HepG2 (cell line): Measurements from ENCODE around the gene SEC14L6. TPM values are rescaled to one million over a fixed set of nuclear protein-coding genes. Genes with fewer than 3 reads are reported as not detected.

ENCODE experiments used
- ATAC-seq: fragments of 200-7000 bp; cut with Tn5 transposase; 3 replicates; pipeline ENCODE4 v1.9.1; 2020; ENCODE audit warnings: mild to moderate bottlenecking, moderate library complexity
- BruUV-seq: library from RNA; stranded (reverse); fragments of 400-500 nt; replicated peaks from 2 replicates; lab custom pipeline; 2021; lab: Mats Ljungman, UMichigan
- CTCF ChIA-PET: fragments of 300-600 bp; formaldehyde crosslinking; extraction: SDS; loops from one replicate; lab custom pipeline; 2021; ENCODE audit warnings: low total read pairs, inconsistent platforms, low intra/inter-chr PET ratio; lab: Yijun Ruan, JAX
- POLR2A ChIA-PET: fragments of 350-600 bp; sonication (Branson Sonifier 250); formaldehyde crosslinking; loops from one replicate; lab custom pipeline; 2020; ENCODE audit warnings: antibody characterized with exemption, inconsistent platforms; lab: Yijun Ruan, JAX
- DNase-seq: peaks from one replicate; pipeline ENCODE4 v3.0.0-alpha.2; 2015; ENCODE audit warnings: low spot score
- FAIRE-seq: peaks from 3 replicates; lab custom pipeline; 2011; peaks lifted over from hg19 to GRCh38; lab: Jason Lieb, UNC
- H2AFZ ChIP-seq: one replicate; pipeline ENCODE4 v1.6.1; 2011; ENCODE audit warnings: low read length, inconsistent platforms
- H3K27ac ChIP-seq: fragments of 300-600 bp; 3 replicates; pipeline ENCODE4 v1.8.0; 2011; ENCODE audit warnings: mixed run types, mild to moderate bottlenecking, mixed read lengths, low read length, inconsistent platforms; ENCODE audit not compliant: insufficient read depth; ENCODE audit errors: extremely low read length
- H3K27me3 ChIP-seq, 2 experiments: fragments of 200-600 bp in 1 of 2; 2 replicates in 1 of 2; 3 replicates in 1 of 2; pipeline versions ENCODE4 v1.6.0 to v1.8.0; 2011; ENCODE audit warnings: low read length in 2 of 2, mild to moderate bottlenecking in 2 of 2, moderate library complexity in 2 of 2, inconsistent platforms in 1 of 2; ENCODE audit not compliant: insufficient read depth in 2 of 2, control insufficient read depth in 1 of 2
- H3K36me3 ChIP-seq, 2 experiments: fragments of 200-600 bp in 1 of 2; replicated peaks in 1 of 2; 2 replicates in 1 of 2; 3 replicates in 1 of 2; pipeline versions ENCODE4 v1.5.1 to v1.8.0; 2011; ENCODE audit warnings: low read length in 2 of 2, inconsistent platforms in 1 of 2; ENCODE audit not compliant: insufficient read depth in 2 of 2, control insufficient read depth in 1 of 2
- H3K4me1 ChIP-seq: 2 replicates; pipeline ENCODE4 v1.5.1; 2012; ENCODE audit warnings: low read length, inconsistent platforms; ENCODE audit not compliant: insufficient read depth
- H3K4me2 ChIP-seq: 2 replicates; pipeline ENCODE4 v1.6.0; 2011; ENCODE audit warnings: low read depth, low read length, inconsistent platforms
- H3K4me3 ChIP-seq, 3 experiments: fragments of 200-600 bp in 1 of 3; sonication (generic), shearing (Covaris generic) in 1 of 3; replicated peaks in 1 of 3; 2 replicates each; pipeline ENCODE4 v1.5.1; 2011 to 2016; ENCODE audit warnings: low read length in 3 of 3, inconsistent platforms in 2 of 3, low read depth in 2 of 3, mild to moderate bottlenecking in 2 of 3, control low read depth in 1 of 3, mixed read lengths in 1 of 3; ENCODE audit not compliant: insufficient read depth in 1 of 3
- H3K79me2 ChIP-seq: one replicate; pipeline ENCODE4 v1.6.1; 2011; ENCODE audit warnings: low read length, inconsistent platforms; ENCODE audit not compliant: insufficient read depth
- H3K9ac ChIP-seq: 2 replicates; pipeline ENCODE4 v1.6.0; 2011; ENCODE audit warnings: mild to moderate bottlenecking, low read depth, low read length, inconsistent platforms; ENCODE audit not compliant: insufficient read depth
- H3K9me3 ChIP-seq: 2 replicates; pipeline ENCODE4 v1.5.1; 2012; ENCODE audit warnings: mild to moderate bottlenecking, low read length
- H4K20me1 ChIP-seq: 2 replicates; pipeline ENCODE4 v1.6.0; 2011; ENCODE audit warnings: inconsistent platforms, mild to moderate bottlenecking, low read length, moderate library complexity; ENCODE audit not compliant: insufficient read depth
- ELF1 ChIP-seq: sonication (generic); formaldehyde crosslinking; IDR thresholded peaks from 2 replicates; pipeline ENCODE4 v1.4.0; 2020; ENCODE audit warnings: missing genetic modification reagents
- SKI ChIP-seq: fragments of 450-650 bp; IDR thresholded peaks from one replicate; pipeline ENCODE4 v1.6.1; 2018; ENCODE audit warnings: mild to moderate bottlenecking; ENCODE audit not compliant: partially characterized antibody
- SOX6 ChIP-seq, 2 experiments: fragments of 450-650 bp in 1 of 2; sonication (generic) in 1 of 2; formaldehyde crosslinking in 1 of 2; IDR thresholded peaks; 2 replicates each; pipeline versions ENCODE4 v1.4.0 to v1.6.1; 2017 to 2020; ENCODE audit warnings: antibody characterized with exemption in 1 of 2, mild to moderate bottlenecking in 1 of 2, missing genetic modification reagents in 1 of 2
- ZFAT ChIP-seq: sonication (generic); formaldehyde crosslinking; conservative IDR thresholded peaks from 2 replicates; pipeline ENCODE4 v1.8.1; 2023; ENCODE audit warnings: missing genetic modification reagents, inconsistent platforms
- ZNF678 ChIP-seq: sonication (generic); formaldehyde crosslinking; IDR thresholded peaks from 2 replicates; pipeline ENCODE4 v1.4.0; 2020; ENCODE audit warnings: mild to moderate bottlenecking, missing genetic modification reagents
- WGBS: methylation state at CpG from one replicate; pipeline ENCODE4 v1.1.6; 2017; ENCODE audit warnings: low lambda C conversion rate; 5-methylcytosine and 5-hydroxymethylcytosine counted together
- in situ Hi-C: cut with HindIII; loops from 2 replicates; pipeline ENCODE4 v1.10.0; 2017; ENCODE audit warnings: low pct_unique_long_range_greater_than_20kb; ENCODE audit not compliant: extremely low pct_ligation_motif_present
- intact Hi-C: fragments of 100-400 bp; cut with micrococcal nuclease; formaldehyde crosslinking; loops from one replicate; pipeline ENCODE4 v1.10.0; 2022; ENCODE audit not compliant: unreplicated experiment
- polyA plus RNA-seq, 8 experiments: library from polyadenylated mRNA; depleted of rRNA in 3 of 8; stranded (reverse) in 7 of 8; unstranded in 1 of 8; fragments of >200 nt; fragmentation: Illumina TruSeq in 4 of 8; extraction: Trizol in 4 of 8; gene quantifications; 2 replicates each; pipeline versions ENCODE4 v1.2.1 to v1.2.3, GENCODE V29; 2011 to 2016; ENCODE audit warnings: low read depth in 4 of 8, missing spikeins in 1 of 8, mixed read lengths in 1 of 8; ENCODE audit not compliant: insufficient read depth in 1 of 8
- total RNA-seq, 5 experiments: library from RNA; depleted of rRNA; stranded (reverse); fragments of >200 nt; fragmentation: Illumina TruSeq; extraction: Trizol; gene quantifications; 2 replicates each; pipeline ENCODE4 v1.2.3, GENCODE V29; 2016; ENCODE audit warnings: low read depth in 1 of 5
- TF ChIP-seq, protein P1 (sequence below): sonication (generic); formaldehyde crosslinking; IDR thresholded peaks from 2 replicates; pipeline ENCODE4 v1.5.1; 2020; ENCODE audit warnings: mild to moderate bottlenecking, missing genetic modification reagents, borderline replicate concordance

SEC14L6 gene
- total and polyA plus RNA-seq, 2 of the 13 experiments (the other 11 are each of a cell fraction or from before 2014, with no cell fraction given): 0.09 to 9.3 TPM

DNA sequence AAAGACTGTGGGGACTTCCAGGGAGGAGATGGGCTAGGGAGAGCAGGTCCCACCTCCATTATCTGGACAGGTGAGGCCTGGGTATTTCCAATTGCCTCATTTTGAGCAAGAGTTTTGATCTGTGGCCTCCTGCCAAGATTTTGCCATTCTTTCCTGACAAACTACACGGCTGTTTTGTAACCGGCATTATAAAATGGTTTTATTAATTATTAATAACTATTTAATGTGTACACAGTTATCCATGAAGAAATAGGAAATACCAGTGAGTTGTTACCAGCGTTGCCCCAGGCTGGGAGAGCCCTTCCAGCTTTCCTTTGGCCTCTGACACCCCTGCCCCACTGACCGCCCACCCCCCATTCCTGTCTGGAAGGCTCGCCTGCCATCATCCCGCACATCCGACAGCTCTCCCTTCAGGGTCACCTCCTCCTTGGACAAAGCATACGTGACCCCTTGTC, 59.9 kb downstream of the SEC14L6 start:
- in situ Hi-C loops: loop anchor here (5.0 to 10.0 kb wide), 2 partner anchors 94 to 222 kb away; partner anchors contain the start of gene OSM
- Histone ChIP-seq H3K4me3 (no peak overlapping the region), H3K4me1 (no peaks in the 10 kb centered on the region), H3K9ac (no peak overlapping the region), H3K9me3 (no peaks in the 10 kb centered on the region), H3K4me2 (no peak overlapping the region), H3K27me3 (peaks cover 2 to 8% of the 10 kb centered on the region in 2 experiments; a peak in 3 of 5 replicates), H3K79me2 (no peaks in the 10 kb centered on the region), H4K20me1 (no peaks in the 10 kb centered on the region), H3K27ac (no peak overlapping the region), H2AFZ (no peak overlapping the region), H3K36me3 (no peaks in the 10 kb centered on the region)
- WGBS: 49% methylated on average over 8 of the region's 8 CpGs
- CTCF ChIA-PET: interaction anchor here (2.3 kb wide), 1 partner anchor 95 kb away, joined by 29 read pairs; no protein-coding TSS in a partner anchor
- no peak for DNase-seq
- no peak for ATAC-seq
- TF ChIP-seq ZNF678 (CRISPR knock-in tag): no peak
- no peak for TF ChIP-seq ELF1 (CRISPR knock-in tag)
- TF ChIP-seq, protein P1, sequence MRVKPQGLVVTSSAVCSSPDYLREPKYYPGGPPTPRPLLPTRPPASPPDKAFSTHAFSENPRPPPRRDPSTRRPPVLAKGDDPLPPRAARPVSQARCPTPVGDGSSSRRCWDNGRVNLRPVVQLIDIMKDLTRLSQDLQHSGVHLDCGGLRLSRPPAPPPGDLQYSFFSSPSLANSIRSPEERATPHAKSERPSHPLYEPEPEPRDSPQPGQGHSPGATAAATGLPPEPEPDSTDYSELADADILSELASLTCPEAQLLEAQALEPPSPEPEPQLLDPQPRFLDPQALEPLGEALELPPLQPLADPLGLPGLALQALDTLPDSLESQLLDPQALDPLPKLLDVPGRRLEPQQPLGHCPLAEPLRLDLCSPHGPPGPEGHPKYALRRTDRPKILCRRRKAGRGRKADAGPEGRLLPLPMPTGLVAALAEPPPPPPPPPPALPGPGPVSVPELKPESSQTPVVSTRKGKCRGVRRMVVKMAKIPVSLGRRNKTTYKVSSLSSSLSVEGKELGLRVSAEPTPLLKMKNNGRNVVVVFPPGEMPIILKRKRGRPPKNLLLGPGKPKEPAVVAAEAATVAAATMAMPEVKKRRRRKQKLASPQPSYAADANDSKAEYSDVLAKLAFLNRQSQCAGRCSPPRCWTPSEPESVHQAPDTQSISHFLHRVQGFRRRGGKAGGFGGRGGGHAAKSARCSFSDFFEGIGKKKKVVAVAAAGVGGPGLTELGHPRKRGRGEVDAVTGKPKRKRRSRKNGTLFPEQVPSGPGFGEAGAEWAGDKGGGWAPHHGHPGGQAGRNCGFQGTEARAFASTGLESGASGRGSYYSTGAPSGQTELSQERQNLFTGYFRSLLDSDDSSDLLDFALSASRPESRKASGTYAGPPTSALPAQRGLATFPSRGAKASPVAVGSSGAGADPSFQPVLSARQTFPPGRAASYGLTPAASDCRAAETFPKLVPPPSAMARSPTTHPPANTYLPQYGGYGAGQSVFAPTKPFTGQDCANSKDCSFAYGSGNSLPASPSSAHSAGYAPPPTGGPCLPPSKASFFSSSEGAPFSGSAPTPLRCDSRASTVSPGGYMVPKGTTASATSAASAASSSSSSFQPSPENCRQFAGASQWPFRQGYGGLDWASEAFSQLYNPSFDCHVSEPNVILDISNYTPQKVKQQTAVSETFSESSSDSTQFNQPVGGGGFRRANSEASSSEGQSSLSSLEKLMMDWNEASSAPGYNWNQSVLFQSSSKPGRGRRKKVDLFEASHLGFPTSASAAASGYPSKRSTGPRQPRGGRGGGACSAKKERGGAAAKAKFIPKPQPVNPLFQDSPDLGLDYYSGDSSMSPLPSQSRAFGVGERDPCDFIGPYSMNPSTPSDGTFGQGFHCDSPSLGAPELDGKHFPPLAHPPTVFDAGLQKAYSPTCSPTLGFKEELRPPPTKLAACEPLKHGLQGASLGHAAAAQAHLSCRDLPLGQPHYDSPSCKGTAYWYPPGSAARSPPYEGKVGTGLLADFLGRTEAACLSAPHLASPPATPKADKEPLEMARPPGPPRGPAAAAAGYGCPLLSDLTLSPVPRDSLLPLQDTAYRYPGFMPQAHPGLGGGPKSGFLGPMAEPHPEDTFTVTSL (CRISPR knock-in tag): no peak
- no peak for TF ChIP-seq SOX6 (IDR thresholded peaks at IDR 0.05)
- no peak for TF ChIP-seq SOX6 (CRISPR knock-in tag; IDR thresholded peaks at IDR 0.05)
- no peak for TF ChIP-seq ZFAT (CRISPR knock-in tag)
- TF ChIP-seq SKI: no peak
- BruUV-seq: no TSS peak
- POLR2A ChIA-PET: no interaction called here
- no peak for FAIRE-seq
- intact Hi-C loops: no loop called here
